Measurements from ENCODE around the gene FAM153A.
"Not testable (repeated sequence)": the region's sequence is repeated elsewhere in the genome, so short reads cannot be mapped to it uniquely, and the experiment has no call there.

The FAM153A gene

DNA sequence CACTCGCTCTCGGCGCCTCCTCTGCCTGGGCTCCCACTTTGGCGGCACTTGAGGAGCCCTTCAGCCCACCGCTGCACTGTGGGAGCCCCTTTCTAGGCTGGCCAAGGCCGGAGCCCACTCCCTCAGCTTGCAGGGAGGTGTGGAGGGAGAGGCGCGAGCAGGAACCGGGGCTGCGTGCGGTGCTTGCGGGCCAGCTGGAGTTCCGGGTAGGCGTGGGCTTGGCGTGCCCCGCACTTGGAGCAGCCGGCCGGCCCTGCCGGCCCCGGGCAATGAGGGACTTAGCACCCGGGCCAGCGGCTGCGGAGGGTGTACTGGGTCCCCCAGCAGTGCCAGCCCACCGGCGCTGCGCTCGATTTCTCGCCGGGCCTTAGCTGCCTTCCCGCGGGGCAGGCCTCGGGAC lies 94.6 kb downstream of the FAM153A start:
- POLR2A ChIA-PET; H3K4me3 ChIP-seq (ENCODE audit: low read depth, low read length); CTCF ChIA-PET; DNase-seq (ENCODE audit: low read depth, low spot score): not testable (repeated sequence)

DNA sequence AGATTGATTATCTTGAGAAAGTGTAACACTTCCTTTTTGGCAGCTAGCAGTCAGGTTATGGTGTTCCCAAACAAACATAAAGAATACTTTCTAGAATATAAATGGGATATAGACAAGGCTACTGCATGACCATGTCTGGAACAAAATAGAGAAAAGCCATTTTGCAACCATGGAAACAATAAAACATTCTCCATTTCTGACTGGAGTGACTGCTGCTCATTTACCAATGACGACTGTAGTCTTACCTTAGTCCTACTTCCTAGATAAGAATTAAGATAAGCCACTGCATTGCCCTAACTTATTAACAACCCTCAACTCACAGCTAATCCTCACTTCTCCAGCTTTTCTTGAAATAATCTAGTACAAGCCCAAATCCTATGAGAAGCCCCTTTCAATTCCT lies 100.8 kb downstream of the FAM153A start:
- CTCF ChIA-PET; POLR2A ChIA-PET; DNase-seq (ENCODE audit: low read depth, low spot score); H3K4me3 ChIP-seq (ENCODE audit: low read depth, low read length): not testable (repeated sequence)

All from AG04449 (cell line).